NCI-H748 (cell line): ENCODE results near the gene RFFL.

Source experiments
- DNase-seq: peaks from one replicate; lab custom pipeline; 2025; ENCODE audit not compliant: unreplicated experiment; lab: John Stamatoyannopoulos, UW

RFFL gene

GRCh38 chr17:34979650-34980352, 83.7 kb downstream of the RFFL start:
- DNase-seq = peak; percentile 13

GRCh38 chr17:34979153-34979552, 84.4 kb downstream of the RFFL start:
- no peak for DNase-seq

- no peak for DNase-seq
These were observed 88.4 kb downstream of the RFFL start for GRCh38 chr17:34974794-34975785.

GRCh38 chr17:34974179-34974578, 89.3 kb downstream of the RFFL start:
- DNase-seq = no peak

GRCh38 chr17:34961093-34961911, 102.2 kb downstream of the RFFL start, which contains the start of the genes CCT6B and ZNF830:
CCT6B (minus strand) TSS chr17:34961460; CDS start chr17:34961393, 67 bp downstream.
ZNF830 (plus strand) TSS chr17:34961540; CDS start chr17:34961567, 27 bp downstream.
- DNase-seq = peak; percentile 94

- DNase-seq = no peak
These were observed 105.1 kb downstream of the RFFL start for GRCh38 chr17:34958438-34958837.
